Breast epithelium (tissue), 4 donors: ENCODE results near the gene ZNF662. TPM values are rescaled to one million over a fixed set of nuclear protein-coding genes. Genes with fewer than 3 reads are reported as not detected.

ENCODE experiments used
- DNase-seq, 2 donors: peaks; one replicate each; pipeline ENCODE4 v3.0.0-alpha.2; 2019; ENCODE audit warnings: low spot score in 2 of 2
- H3K27ac ChIP-seq, 2 donors: fragments of 200-600 bp; sonication (generic) in 1 of 2; one replicate each; pipeline ENCODE4 v1.5.1; 2016 to 2019; ENCODE audit warnings: mild to moderate bottlenecking in 1 of 2
- H3K27me3 ChIP-seq, 2 donors: fragments of 200-600 bp; sonication (generic) in 1 of 2; one replicate each; pipeline versions ENCODE4 v1.5.1 to v1.6.0; 2017 to 2019; ENCODE audit warnings: control low read depth in 1 of 2, mild to moderate bottlenecking in 1 of 2
- H3K36me3 ChIP-seq: fragments of 200-600 bp; one replicate; pipeline ENCODE4 v1.5.1; 2019
- H3K4me1 ChIP-seq, 2 donors: fragments of 200-600 bp; sonication (generic); one replicate each; pipeline ENCODE4 v1.5.1; 2016 to 2019; ENCODE audit warnings: control low read depth in 1 of 2
- H3K4me3 ChIP-seq, 3 donors: fragments of 200-600 bp; sonication (generic); 1 replicate in 2 of 3; 2 replicates in 1 of 3; pipeline ENCODE4 v1.5.1; 2016 to 2019; ENCODE audit warnings: mild to moderate bottlenecking in 3 of 3, moderate library complexity in 2 of 3
- H3K9me3 ChIP-seq, 2 donors: fragments of 200-600 bp; sonication (generic) in 1 of 2; one replicate each; pipeline ENCODE4 v1.5.1; 2016 to 2019; ENCODE audit warnings: control low read depth in 1 of 2
- CTCF ChIP-seq, 3 donors: fragments of 450-650 bp; IDR thresholded peaks; one replicate each; pipeline ENCODE4 v1.5.1; 2016 to 2017; ENCODE audit warnings: antibody characterized with exemption in 3 of 3, mild to moderate bottlenecking in 3 of 3, moderate library complexity in 3 of 3
- POLR2A ChIP-seq: fragments of 450-650 bp; IDR thresholded peaks from one replicate; pipeline ENCODE4 v1.6.1; 2016; ENCODE audit warnings: antibody characterized with exemption, mild to moderate bottlenecking, moderate library complexity
- POLR2AphosphoS5 ChIP-seq, 3 donors: sonication (generic); formaldehyde crosslinking; IDR thresholded peaks; one replicate each; pipeline ENCODE4 v1.6.1; 2017; ENCODE audit warnings: antibody characterized with exemption in 3 of 3
- intact Hi-C: fragments of 100-400 bp; cut with DNase I; formaldehyde crosslinking; loops from one replicate; pipeline ENCODE4 v1.15.1; 2023; ENCODE audit warnings: low total_unique reads
- total RNA-seq, 3 donors: library from RNA; depleted of rRNA; stranded (reverse); fragments of >200 nt; gene quantifications; one replicate each; pipeline ENCODE4 v1.1.0, GENCODE V29; 2016

The ZNF662 gene
- total RNA-seq, 3 donors from 2014 or later: 8.2 to 17.4 (median 13.8) TPM

DNA sequence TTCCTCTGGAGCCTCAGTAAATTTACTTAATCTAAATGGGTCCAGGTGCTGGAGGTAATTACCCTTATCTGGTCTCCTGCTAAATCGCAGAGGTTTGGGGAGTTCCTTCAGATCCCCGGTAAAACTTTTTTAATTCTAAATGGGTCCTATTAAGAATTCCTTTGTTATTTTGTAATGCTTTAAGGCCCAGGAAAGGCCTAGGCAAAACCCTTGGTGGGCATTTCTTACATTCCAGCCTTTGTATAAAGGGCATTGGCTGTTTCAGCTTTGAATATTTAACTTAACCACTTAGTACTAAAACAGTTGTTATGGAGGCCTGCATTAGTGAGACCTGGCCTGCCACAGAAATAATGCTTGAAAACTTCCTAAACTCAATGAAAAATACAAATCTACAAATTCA is 14.9 kb upstream of the ZNF662 start:
- Histone ChIP-seq H3K27me3 (no peaks in the 10 kb centered on the region), H3K4me1 (no peaks in the 10 kb centered on the region), H3K36me3 (no peaks in the 10 kb centered on the region), H3K9me3 (no peaks in the 10 kb centered on the region), H3K4me3 (no peak overlapping the region), H3K27ac (no peak overlapping the region)
- no peak for TF ChIP-seq CTCF (IDR thresholded peaks at IDR 0.05)
- TF ChIP-seq POLR2AphosphoS5 (IDR thresholded peaks at IDR 0.05): no peak
- no peak for TF ChIP-seq POLR2A
- intact Hi-C loops: no loop called here
- no peak for DNase-seq

DNA sequence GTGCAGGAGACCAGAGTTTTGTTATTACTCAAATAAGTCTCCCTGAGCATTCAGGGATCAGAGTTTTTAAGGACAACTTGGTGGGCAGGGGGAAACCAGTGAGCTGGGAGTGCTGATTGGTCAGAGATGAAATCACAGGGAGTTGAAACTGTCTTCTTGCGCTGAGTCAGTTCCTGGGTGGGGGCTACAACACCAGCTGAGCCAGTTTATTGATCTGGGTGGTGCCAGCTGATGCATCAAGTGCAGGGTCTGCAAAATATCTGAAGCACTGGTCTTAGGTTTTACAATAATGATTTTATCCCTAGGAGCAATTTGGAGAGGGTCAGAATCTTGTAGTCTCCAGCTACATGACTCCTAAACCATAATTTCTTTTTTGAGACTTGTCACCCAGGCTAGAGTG is 13.8 kb upstream of the ZNF662 start:
- H3K4me3 ChIP-seq: no peak overlapping the region
- H3K4me1 ChIP-seq: no peaks in the 10 kb centered on the region
- intact Hi-C loops: no loop called here
- H3K27ac ChIP-seq: no peak overlapping the region
- H3K27me3 ChIP-seq: no peaks in the 10 kb centered on the region
- no peaks in the 10 kb centered on the region for H3K9me3 ChIP-seq
- no peak for TF ChIP-seq POLR2AphosphoS5 (IDR thresholded peaks at IDR 0.05)
- no peak for TF ChIP-seq CTCF (IDR thresholded peaks at IDR 0.05)
- no peak for TF ChIP-seq POLR2A
- no peak for DNase-seq
- H3K36me3 ChIP-seq: no peaks in the 10 kb centered on the region

DNA sequence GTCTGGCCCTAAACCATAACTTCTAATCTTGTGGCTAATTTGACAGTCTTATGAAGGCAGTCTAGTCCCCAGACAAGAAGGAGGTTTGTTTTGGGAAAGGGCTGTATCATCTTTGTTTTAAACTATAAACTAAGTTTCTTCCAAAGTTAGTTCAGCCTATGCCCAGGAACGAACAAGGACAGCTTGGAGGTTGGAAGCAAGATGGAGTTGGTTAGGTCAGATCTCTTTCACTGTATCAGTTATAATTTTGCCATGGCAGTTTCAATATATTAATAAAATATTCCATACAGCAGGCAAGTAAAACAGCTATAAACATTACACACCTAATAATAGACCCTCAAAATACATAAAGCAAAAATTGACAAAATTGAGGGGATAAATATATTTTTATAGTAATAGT is 13.1 kb upstream of the ZNF662 start:
- DNase-seq: no peak
- no peaks in the 10 kb centered on the region for H3K9me3 ChIP-seq
- no peaks in the 10 kb centered on the region for H3K27me3 ChIP-seq
- H3K27ac ChIP-seq: no peak overlapping the region
- TF ChIP-seq POLR2A (no peak), POLR2AphosphoS5 (IDR thresholded peaks at IDR 0.05) (no peak), CTCF (IDR thresholded peaks at IDR 0.05) (no peak)
- H3K4me1 ChIP-seq: no peaks in the 10 kb centered on the region
- H3K36me3 ChIP-seq: no peaks in the 10 kb centered on the region
- H3K4me3 ChIP-seq: no peak overlapping the region
- intact Hi-C loops: no loop called here

DNA sequence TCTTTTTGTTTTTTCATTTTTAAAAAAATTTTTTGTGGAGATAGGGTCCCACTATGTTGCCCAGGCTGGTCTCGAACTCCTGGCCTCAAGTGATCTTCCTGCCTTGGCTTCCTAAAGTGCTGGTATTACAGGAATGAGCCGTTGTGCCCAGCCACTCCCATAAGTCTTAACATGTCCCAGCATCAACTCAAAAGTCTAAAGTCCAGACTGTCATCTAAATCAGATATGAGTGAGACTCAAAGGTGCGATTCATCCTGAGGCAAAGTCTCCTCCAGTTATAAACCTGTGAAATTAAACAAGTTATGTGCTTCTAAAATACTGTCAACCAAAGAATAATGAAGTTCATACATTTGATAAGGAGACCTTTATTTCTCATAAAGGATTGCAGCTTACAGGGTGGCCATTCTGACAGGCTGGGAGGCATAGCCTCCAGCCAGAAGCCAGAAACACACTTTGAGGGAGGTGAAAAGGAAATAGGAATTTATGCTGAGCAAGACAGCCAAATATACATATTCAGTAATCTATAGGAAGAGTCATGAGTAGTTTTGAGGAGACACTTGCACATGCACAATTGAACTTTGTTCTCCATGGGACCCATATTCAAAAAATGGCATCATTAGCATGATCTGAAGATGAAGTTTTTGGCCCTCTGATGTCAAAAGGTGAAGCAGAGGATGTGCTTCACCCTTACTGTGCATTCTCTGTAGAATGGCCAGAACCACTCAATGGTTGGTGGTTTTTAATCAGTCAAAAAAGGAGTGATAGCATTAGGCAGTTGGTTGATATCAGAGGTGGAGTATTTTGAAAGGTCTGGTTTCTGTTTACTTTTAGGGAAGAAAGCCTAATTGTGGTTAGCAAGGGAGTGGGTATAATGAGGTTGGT is 11.0 kb upstream of the ZNF662 start:
- H3K36me3 ChIP-seq: no peaks in the 10 kb centered on the region
- no peaks in the 10 kb centered on the region for H3K27me3 ChIP-seq
- intact Hi-C loops: no loop called here
- H3K9me3 ChIP-seq: no peaks in the 10 kb centered on the region
- TF ChIP-seq POLR2A: no peak
- no peak for DNase-seq
- no peak overlapping the region for H3K27ac ChIP-seq
- no peak overlapping the region for H3K4me3 ChIP-seq
- no peaks in the 10 kb centered on the region for H3K4me1 ChIP-seq

DNA sequence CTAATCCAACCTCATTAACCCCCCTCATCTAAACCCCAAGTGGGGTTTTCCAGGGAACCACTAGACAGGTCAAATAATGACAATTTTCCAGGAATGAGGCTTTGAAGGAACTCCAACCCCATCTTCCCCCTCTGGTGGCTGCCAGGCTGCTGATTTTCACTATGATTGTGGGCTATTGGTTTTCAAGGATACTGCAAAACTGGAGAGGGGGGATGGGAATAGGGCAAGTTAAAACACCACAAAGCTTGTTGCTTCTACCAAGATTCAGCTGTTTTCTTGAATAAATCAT is 10.4 kb upstream of the ZNF662 start:
- no peaks in the 10 kb centered on the region for H3K9me3 ChIP-seq
- DNase-seq: no peak
- H3K27ac ChIP-seq: no peak overlapping the region
- no peaks in the 10 kb centered on the region for H3K27me3 ChIP-seq
- H3K4me3 ChIP-seq: no peak overlapping the region
- intact Hi-C loops: no loop called here
- H3K4me1 ChIP-seq: no peaks in the 10 kb centered on the region
- TF ChIP-seq POLR2AphosphoS5 (IDR thresholded peaks at IDR 0.05): no peak
- no peak for TF ChIP-seq CTCF (IDR thresholded peaks at IDR 0.05)
- no peak for TF ChIP-seq POLR2A
- no peaks in the 10 kb centered on the region for H3K36me3 ChIP-seq
